GM10266 (cell line): ENCODE data around the gene UBE2J2.

Experiments
- DNase-seq: peaks from one replicate; pipeline ENCODE4 v3.0.0; 2012; ENCODE audit errors: extremely low spot score
- CTCF ChIP-seq: IDR thresholded peaks from 2 replicates; pipeline ENCODE4 v1.5.1; 2012; ENCODE audit warnings: mild to moderate bottlenecking, low read depth; ENCODE audit not compliant: control insufficient read depth, insufficient read depth; ENCODE audit errors: missing control alignments

UBE2J2 gene

DNA sequence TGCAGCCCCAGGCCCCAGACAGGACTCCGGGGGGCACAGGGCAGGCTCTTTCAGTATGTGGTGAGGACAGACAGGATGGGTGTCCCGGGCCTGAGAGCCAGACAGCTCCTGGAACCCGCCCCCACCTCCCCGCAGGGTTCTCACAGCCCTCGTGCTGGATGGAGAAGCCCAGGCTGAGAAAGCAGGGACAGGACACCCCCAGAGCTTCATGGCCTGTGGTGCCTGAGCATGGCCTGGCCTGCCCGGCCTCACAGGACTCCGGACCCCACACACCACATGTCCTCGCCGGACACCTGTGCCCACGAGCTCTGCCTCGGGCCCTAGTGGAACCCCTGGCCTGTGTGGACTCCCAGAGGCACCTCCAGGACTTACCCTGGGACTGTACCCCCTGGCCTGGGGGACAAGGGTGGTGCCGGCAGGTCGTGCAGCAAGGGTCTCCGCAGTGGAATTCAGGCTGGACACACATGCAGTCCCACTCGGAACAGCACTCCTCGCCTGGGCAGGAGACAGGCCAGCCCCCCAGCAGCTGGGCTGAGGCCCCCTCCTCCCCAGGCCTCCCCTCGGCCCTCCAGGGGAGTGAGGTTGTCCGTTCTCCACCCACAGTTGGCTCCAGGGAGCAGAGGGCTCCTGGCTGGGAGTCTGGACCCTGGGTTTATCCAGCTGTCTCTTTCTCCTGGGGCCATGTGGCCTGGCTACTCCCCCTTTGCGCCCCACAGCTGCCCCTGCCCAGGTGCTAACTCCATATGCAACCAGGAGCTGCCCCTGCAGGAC is 68.5 kb downstream of the UBE2J2 start:
- no peak for DNase-seq
- no peak for TF ChIP-seq CTCF

GRCh38 chr1:1204425-1204920 is 69.2 kb downstream of the UBE2J2 start:
- DNase-seq: no peak
- no peak for TF ChIP-seq CTCF
